Endothelial cell of umbilical vein (primary cell): ENCODE results near the gene PAPOLA. TPM values are rescaled to one million over a fixed set of nuclear protein-coding genes. Genes with fewer than 3 reads are reported as not detected.

Experiments
- BruUV-seq: library from RNA; stranded (reverse); fragments of 400-500 nt; replicated peaks from 2 replicates; lab custom pipeline; 2021; lab: Mats Ljungman, UMichigan
- CTCF ChIA-PET: fragments of 300-600, 350-600 bp; sonication (Branson Sonifier 250); formaldehyde crosslinking; loops from one replicate; lab custom pipeline; 2021; ENCODE audit warnings: antibody characterized with exemption, inconsistent platforms; lab: Charles Lee
- POLR2A ChIA-PET: fragments of 300-600, 350-600 bp; sonication (Branson Sonifier 250); formaldehyde crosslinking; loops from one replicate; lab custom pipeline; 2021; ENCODE audit warnings: antibody characterized with exemption, inconsistent platforms; lab: Charles Lee
- DNase-seq: peaks from one replicate; pipeline ENCODE4 v3.0.0-alpha.2; 2011; ENCODE audit warnings: low read depth, low spot score
- FAIRE-seq: peaks from 2 replicates; lab custom pipeline; 2011; peaks lifted over from hg19 to GRCh38; lab: Jason Lieb, UNC
- H2AFZ ChIP-seq: 2 replicates; pipeline ENCODE4 v1.6.0; 2012; ENCODE audit warnings: low read depth, low read length, control low read depth, inconsistent platforms
- H3K27ac ChIP-seq: 2 replicates; pipeline ENCODE4 v1.5.1; 2011; ENCODE audit warnings: low read depth, mild to moderate bottlenecking, control low read depth, low read length, moderate library complexity; ENCODE audit not compliant: insufficient read depth
- H3K27me3 ChIP-seq, 2 experiments: 2 replicates each; pipeline versions ENCODE4 v1.6.0 to v1.6.1; 2011; ENCODE audit warnings: low read length in 2 of 2, mixed read lengths in 1 of 2; ENCODE audit not compliant: control insufficient read depth in 2 of 2, insufficient read depth in 2 of 2
- H3K36me3 ChIP-seq, 2 experiments: 2 replicates in 1 of 2; 3 replicates in 1 of 2; pipeline ENCODE4 v1.5.1; 2011; ENCODE audit warnings: low read length in 2 of 2, mild to moderate bottlenecking in 1 of 2, moderate library complexity in 1 of 2; ENCODE audit not compliant: control insufficient read depth in 2 of 2, insufficient read depth in 2 of 2; ENCODE audit errors: extremely low read depth in 1 of 2
- H3K4me1 ChIP-seq: 3 replicates; pipeline ENCODE4 v1.5.1; 2011; ENCODE audit warnings: mild to moderate bottlenecking, low read length; ENCODE audit not compliant: control insufficient read depth, insufficient read depth; ENCODE audit errors: extremely low read depth
- H3K4me2 ChIP-seq: 2 replicates; pipeline ENCODE4 v1.6.1; 2011; ENCODE audit warnings: low read length, control low read depth, mixed read lengths; ENCODE audit not compliant: insufficient read depth
- H3K4me3 ChIP-seq, 3 experiments: fragments of 200-600 bp in 1 of 3; sonication (generic), shearing (Covaris generic) in 1 of 3; replicated peaks in 1 of 3; 2 replicates each; pipeline ENCODE4 v1.5.1; 2011 to 2016; ENCODE audit warnings: control low read depth in 3 of 3, low read length in 3 of 3, mild to moderate bottlenecking in 2 of 3, inconsistent platforms in 1 of 3, low read depth in 1 of 3, moderate library complexity in 1 of 3; ENCODE audit not compliant: insufficient read depth in 1 of 3
- H3K79me2 ChIP-seq: 2 replicates; pipeline ENCODE4 v1.6.0; 2012; ENCODE audit warnings: low read length, inconsistent platforms; ENCODE audit not compliant: control insufficient read depth, insufficient read depth
- H3K9ac ChIP-seq: replicated peaks from 2 replicates; pipeline ENCODE3; 2011; ENCODE audit warnings: low read length, control low read depth; ENCODE audit not compliant: insufficient read depth; ENCODE audit errors: extremely low read depth
- H3K9me1 ChIP-seq: replicated peaks from 3 replicates; pipeline ENCODE4 v1.6.0; 2011; ENCODE audit warnings: mild to moderate bottlenecking, low read length; ENCODE audit not compliant: control insufficient read depth, insufficient read depth; ENCODE audit errors: extremely low read depth
- H3K9me3 ChIP-seq: replicated peaks from 2 replicates; pipeline ENCODE4 v1.5.1; 2012; ENCODE audit warnings: low read length, inconsistent platforms; ENCODE audit not compliant: control insufficient read depth, insufficient read depth
- H4K20me1 ChIP-seq: replicated peaks from 2 replicates; pipeline ENCODE3; 2011; ENCODE audit warnings: mild to moderate bottlenecking, low read length; ENCODE audit not compliant: control insufficient read depth, insufficient read depth; ENCODE audit errors: extremely low read depth
- CTCF ChIP-seq, 2 donors: IDR thresholded peaks; 1 replicate in 1 of 2; 2 replicates in 1 of 2; pipeline ENCODE4 v1.5.1; 2011; ENCODE audit warnings: low read length in 2 of 2, mild to moderate bottlenecking in 2 of 2, moderate library complexity in 2 of 2, control low read depth in 1 of 2, inconsistent platforms in 1 of 2, low read depth in 1 of 2; ENCODE audit not compliant: insufficient read depth in 1 of 2; ENCODE audit errors: extremely low read depth in 1 of 2
- EZH2 ChIP-seq: IDR thresholded peaks from 2 replicates; pipeline ENCODE4 v1.6.1; 2012; ENCODE audit warnings: borderline replicate concordance, low read depth, mild to moderate bottlenecking, moderate library complexity, low read length, inconsistent platforms; ENCODE audit not compliant: severe bottlenecking
- FOS ChIP-seq: IDR thresholded peaks from 2 replicates; pipeline ENCODE4 v1.6.1; 2011; ENCODE audit warnings: mild to moderate bottlenecking, low read length, moderate library complexity, borderline replicate concordance; ENCODE audit not compliant: insufficient read depth
- GATA2 ChIP-seq: IDR thresholded peaks from 2 replicates; pipeline ENCODE4 v1.7.0; 2011; ENCODE audit warnings: low read depth, mild to moderate bottlenecking, moderate library complexity, mixed read lengths, low read length; ENCODE audit not compliant: insufficient read length, insufficient read depth
- JUN ChIP-seq: IDR thresholded peaks from 2 replicates; pipeline ENCODE4 v1.6.1; 2011; ENCODE audit warnings: borderline replicate concordance, low read depth; ENCODE audit not compliant: insufficient read length, insufficient read depth
- MAX ChIP-seq: IDR thresholded peaks from 2 replicates; pipeline ENCODE4 v1.6.1; 2011; ENCODE audit not compliant: insufficient read depth, insufficient read length
- MYC ChIP-seq: IDR thresholded peaks from one replicate; pipeline ENCODE4 v1.6.1; 2011; ENCODE audit warnings: mild to moderate bottlenecking, low read depth, low read length
- POLR2A ChIP-seq: IDR thresholded peaks from 2 replicates; pipeline ENCODE4 v1.6.1; 2012; ENCODE audit warnings: low read depth, mild to moderate bottlenecking, control low read depth, low read length
- POLR2AphosphoS5 ChIP-seq: IDR thresholded peaks from 2 replicates; pipeline ENCODE4 v1.6.1; 2012; ENCODE audit warnings: low read depth, mild to moderate bottlenecking, control low read depth, low read length, moderate library complexity; ENCODE audit not compliant: insufficient read depth
- dilution Hi-C: fragments of 300-500 bp; cut with MboI; formaldehyde crosslinking; loops from one replicate; pipeline ENCODE4 v1.15.0; 2019; ENCODE audit warnings: low sequenced_read_pairs; ENCODE audit not compliant: extremely low pct_ligation_motif_present
- intact Hi-C: fragments of 100-400 bp; cut with micrococcal nuclease; formaldehyde crosslinking; loops from one replicate; pipeline ENCODE4 v1.10.0; 2022
- polyA plus RNA-seq, 4 experiments: library from polyadenylated mRNA; depleted of rRNA in 3 of 4; stranded (reverse) in 3 of 4; unstranded in 1 of 4; fragments of >200 nt; gene quantifications; 2 replicates each; pipeline versions ENCODE4 v1.2.1 to v1.2.3, GENCODE V29; 2011 to 2012; ENCODE audit warnings: missing spikeins in 1 of 4
- total RNA-seq: library from RNA; stranded (reverse); gene quantifications from 2 replicates; pipeline ENCODE4 v1.2.3, GENCODE V29; 2021

PAPOLA gene
- total and polyA plus RNA-seq, 2 donors (not counting 3 experiments of a cell fraction or from before 2014, with no cell fraction given), result 75.4 to 184 TPM

- no peak overlapping the region for H3K4me3 ChIP-seq
- H3K9me3 ChIP-seq, result no peaks in the 10 kb centered on the region
- POLR2A ChIA-PET, result no interaction called here
- no peak overlapping the region for H3K4me2 ChIP-seq
- H3K9me1 ChIP-seq, result no peaks in the 10 kb centered on the region
- no peak overlapping the region for H2AFZ ChIP-seq
- peaks cover 4% of the 10 kb centered on the region for H3K4me1 ChIP-seq
- peaks cover 97% of the 10 kb centered on the region for H3K79me2 ChIP-seq
- intact Hi-C loops, result no loop called here
- TF ChIP-seq EZH2 (no peak), CTCF (IDR thresholded peaks at IDR 0.05; ENCODE audit: extremely low read depth in 1 of 2, insufficient read depth in 1 of 2, low read depth in 1 of 2, low read length in 2 of 2) (no peak), JUN (no peak), FOS (no peak), GATA2 (no peak), POLR2A (no peak), POLR2AphosphoS5 (no peak), MAX (no peak), MYC (no peak)
- H3K36me3 ChIP-seq, result peaks cover 0 to 2% of the 10 kb centered on the region in 2 experiments
- no peak overlapping the region for H3K27ac ChIP-seq
- no peak for DNase-seq
- FAIRE-seq, result no peak
- CTCF ChIA-PET, result interaction anchor here (1.1 kb wide), 1 partner anchor 10 kb away, joined by 3 read pairs; no protein-coding TSS in a partner anchor
- no peak overlapping the region for H3K9ac ChIP-seq
- dilution Hi-C loops, result no loop called here
- H4K20me1 ChIP-seq, result peaks cover 33% of the 10 kb centered on the region
- BruUV-seq, result no TSS peak
- no peaks in the 10 kb centered on the region for H3K27me3 ChIP-seq
These were observed 13.5 kb downstream of the PAPOLA start for GRCh38 chr14:96515731-96516130.
